ENCODE measurements around the gene KCNG2. TPM values are rescaled to one million over a fixed set of nuclear protein-coding genes. Genes with fewer than 3 reads are reported as not detected.

The KCNG2 gene
- total and polyA plus RNA-seq, 2 experiments from 2014 or later = 0.13 to 0.52 TPM

DNA sequence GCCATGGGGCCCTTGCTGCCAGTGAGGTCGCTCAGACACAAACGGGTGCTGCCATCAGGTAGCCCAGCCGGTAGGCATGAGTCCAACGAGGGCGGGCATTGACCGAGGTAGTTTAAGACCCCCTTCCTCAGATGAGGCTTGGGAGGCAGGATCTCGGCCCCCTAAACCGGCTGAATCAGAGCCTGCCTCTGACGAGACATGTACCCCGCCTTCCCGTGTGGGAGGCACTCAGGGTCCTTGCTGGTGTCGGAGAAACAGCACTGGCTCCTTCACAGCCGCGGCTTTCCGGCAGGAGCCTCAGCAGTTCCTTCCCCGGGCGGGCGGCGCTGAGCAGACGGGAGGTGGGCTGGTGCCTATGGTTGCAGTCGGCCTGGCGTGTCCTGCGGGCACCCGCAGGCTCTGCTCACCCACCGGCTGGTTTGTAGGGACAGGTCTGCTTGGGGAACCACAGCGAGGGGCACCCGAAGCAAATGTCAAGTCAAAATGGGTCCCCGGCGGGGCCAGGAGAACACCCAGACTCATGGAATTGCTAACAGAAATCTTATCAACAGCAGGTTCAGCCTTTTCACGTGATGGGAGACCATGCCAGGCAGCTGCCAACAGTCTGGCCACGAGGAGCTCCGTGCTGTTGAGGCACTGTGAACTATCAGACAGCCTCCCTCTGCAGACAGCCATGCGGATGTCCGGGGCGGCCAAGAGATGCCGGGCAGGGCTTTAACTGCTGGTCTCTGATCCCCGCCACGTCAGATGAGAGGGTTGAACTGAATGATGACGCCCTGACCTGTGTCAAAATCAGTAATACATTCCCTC, 2.8 kb downstream of the KCNG2 start:
- Mint-ChIP-seq H3K27me3 (ENCODE audit: insufficient read depth, low read depth, poor library complexity) (peaks cover 36% of the 10 kb centered on the region), H3K36me3 (ENCODE audit: low read depth) (no peaks in the 10 kb centered on the region; the same call in 2 of the 3 replicates), H3K4me1 (peaks cover 10% of the 10 kb centered on the region), H3K4me3 (no peak overlapping the region), H3K27ac (no peak overlapping the region), H3K9me3 (no peaks in the 10 kb centered on the region)
- H3K27ac ChIP-seq (ENCODE audit: low read depth) = no peak overlapping the region
- no peak overlapping the region for H3K4me2 ChIP-seq
- DNase-seq (ENCODE audit: low spot score) (no peak), ATAC-seq (no peak)
- H3K36me3 ChIP-seq (ENCODE audit: insufficient read depth) = no peaks in the 10 kb centered on the region
- no peak overlapping the region for H2AFZ ChIP-seq
- no peaks in the 10 kb centered on the region for H3K9me2 ChIP-seq (ENCODE audit: insufficient read depth)
- TF ChIP-seq, protein P1, sequence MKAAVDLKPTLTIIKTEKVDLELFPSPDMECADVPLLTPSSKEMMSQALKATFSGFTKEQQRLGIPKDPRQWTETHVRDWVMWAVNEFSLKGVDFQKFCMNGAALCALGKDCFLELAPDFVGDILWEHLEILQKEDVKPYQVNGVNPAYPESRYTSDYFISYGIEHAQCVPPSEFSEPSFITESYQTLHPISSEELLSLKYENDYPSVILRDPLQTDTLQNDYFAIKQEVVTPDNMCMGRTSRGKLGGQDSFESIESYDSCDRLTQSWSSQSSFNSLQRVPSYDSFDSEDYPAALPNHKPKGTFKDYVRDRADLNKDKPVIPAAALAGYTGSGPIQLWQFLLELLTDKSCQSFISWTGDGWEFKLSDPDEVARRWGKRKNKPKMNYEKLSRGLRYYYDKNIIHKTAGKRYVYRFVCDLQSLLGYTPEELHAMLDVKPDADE (IDR thresholded peaks at IDR 0.05) = no peak
- TF ChIP-seq ZNF331 (CRISPR knock-in tag; IDR thresholded peaks at IDR 0.05; ENCODE audit: low read depth) (no peak), JUNB (IDR thresholded peaks at IDR 0.05; ENCODE audit: unreplicated experiment) (no peak), ZNF114 (CRISPR knock-in tag; IDR thresholded peaks at IDR 0.05) (no peak), STAT1 (IDR thresholded peaks at IDR 0.05; ENCODE audit: unreplicated experiment) (no peak), EZH2 (IDR thresholded peaks at IDR 0.05; ENCODE audit: low read depth, unreplicated experiment) (no peak), EZH2phosphoT487 (IDR thresholded peaks at IDR 0.05; ENCODE audit: unreplicated experiment) (no peak), NANOG (IDR thresholded peaks at IDR 0.05; ENCODE audit: borderline replicate concordance) (no peak), POLR2AphosphoS5 (IDR thresholded peaks at IDR 0.05; ENCODE audit: low read depth) (no peak), CREB1 (CRISPR knock-in tag; IDR thresholded peaks at IDR 0.05; ENCODE audit: low read depth) (no peak)
- TF ChIP-seq, protein P2, sequence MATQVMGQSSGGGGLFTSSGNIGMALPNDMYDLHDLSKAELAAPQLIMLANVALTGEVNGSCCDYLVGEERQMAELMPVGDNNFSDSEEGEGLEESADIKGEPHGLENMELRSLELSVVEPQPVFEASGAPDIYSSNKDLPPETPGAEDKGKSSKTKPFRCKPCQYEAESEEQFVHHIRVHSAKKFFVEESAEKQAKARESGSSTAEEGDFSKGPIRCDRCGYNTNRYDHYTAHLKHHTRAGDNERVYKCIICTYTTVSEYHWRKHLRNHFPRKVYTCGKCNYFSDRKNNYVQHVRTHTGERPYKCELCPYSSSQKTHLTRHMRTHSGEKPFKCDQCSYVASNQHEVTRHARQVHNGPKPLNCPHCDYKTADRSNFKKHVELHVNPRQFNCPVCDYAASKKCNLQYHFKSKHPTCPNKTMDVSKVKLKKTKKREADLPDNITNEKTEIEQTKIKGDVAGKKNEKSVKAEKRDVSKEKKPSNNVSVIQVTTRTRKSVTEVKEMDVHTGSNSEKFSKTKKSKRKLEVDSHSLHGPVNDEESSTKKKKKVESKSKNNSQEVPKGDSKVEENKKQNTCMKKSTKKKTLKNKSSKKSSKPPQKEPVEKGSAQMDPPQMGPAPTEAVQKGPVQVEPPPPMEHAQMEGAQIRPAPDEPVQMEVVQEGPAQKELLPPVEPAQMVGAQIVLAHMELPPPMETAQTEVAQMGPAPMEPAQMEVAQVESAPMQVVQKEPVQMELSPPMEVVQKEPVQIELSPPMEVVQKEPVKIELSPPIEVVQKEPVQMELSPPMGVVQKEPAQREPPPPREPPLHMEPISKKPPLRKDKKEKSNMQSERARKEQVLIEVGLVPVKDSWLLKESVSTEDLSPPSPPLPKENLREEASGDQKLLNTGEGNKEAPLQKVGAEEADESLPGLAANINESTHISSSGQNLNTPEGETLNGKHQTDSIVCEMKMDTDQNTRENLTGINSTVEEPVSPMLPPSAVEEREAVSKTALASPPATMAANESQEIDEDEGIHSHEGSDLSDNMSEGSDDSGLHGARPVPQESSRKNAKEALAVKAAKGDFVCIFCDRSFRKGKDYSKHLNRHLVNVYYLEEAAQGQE (IDR thresholded peaks at IDR 0.05; ENCODE audit: unreplicated experiment) = no peak
- TF ChIP-seq, protein P3, sequence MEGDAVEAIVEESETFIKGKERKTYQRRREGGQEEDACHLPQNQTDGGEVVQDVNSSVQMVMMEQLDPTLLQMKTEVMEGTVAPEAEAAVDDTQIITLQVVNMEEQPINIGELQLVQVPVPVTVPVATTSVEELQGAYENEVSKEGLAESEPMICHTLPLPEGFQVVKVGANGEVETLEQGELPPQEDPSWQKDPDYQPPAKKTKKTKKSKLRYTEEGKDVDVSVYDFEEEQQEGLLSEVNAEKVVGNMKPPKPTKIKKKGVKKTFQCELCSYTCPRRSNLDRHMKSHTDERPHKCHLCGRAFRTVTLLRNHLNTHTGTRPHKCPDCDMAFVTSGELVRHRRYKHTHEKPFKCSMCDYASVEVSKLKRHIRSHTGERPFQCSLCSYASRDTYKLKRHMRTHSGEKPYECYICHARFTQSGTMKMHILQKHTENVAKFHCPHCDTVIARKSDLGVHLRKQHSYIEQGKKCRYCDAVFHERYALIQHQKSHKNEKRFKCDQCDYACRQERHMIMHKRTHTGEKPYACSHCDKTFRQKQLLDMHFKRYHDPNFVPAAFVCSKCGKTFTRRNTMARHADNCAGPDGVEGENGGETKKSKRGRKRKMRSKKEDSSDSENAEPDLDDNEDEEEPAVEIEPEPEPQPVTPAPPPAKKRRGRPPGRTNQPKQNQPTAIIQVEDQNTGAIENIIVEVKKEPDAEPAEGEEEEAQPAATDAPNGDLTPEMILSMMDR (conservative IDR thresholded peaks at IDR 0.05; ENCODE audit: low read depth in 2 of 2) = no peak
- TF ChIP-seq, protein P4, sequence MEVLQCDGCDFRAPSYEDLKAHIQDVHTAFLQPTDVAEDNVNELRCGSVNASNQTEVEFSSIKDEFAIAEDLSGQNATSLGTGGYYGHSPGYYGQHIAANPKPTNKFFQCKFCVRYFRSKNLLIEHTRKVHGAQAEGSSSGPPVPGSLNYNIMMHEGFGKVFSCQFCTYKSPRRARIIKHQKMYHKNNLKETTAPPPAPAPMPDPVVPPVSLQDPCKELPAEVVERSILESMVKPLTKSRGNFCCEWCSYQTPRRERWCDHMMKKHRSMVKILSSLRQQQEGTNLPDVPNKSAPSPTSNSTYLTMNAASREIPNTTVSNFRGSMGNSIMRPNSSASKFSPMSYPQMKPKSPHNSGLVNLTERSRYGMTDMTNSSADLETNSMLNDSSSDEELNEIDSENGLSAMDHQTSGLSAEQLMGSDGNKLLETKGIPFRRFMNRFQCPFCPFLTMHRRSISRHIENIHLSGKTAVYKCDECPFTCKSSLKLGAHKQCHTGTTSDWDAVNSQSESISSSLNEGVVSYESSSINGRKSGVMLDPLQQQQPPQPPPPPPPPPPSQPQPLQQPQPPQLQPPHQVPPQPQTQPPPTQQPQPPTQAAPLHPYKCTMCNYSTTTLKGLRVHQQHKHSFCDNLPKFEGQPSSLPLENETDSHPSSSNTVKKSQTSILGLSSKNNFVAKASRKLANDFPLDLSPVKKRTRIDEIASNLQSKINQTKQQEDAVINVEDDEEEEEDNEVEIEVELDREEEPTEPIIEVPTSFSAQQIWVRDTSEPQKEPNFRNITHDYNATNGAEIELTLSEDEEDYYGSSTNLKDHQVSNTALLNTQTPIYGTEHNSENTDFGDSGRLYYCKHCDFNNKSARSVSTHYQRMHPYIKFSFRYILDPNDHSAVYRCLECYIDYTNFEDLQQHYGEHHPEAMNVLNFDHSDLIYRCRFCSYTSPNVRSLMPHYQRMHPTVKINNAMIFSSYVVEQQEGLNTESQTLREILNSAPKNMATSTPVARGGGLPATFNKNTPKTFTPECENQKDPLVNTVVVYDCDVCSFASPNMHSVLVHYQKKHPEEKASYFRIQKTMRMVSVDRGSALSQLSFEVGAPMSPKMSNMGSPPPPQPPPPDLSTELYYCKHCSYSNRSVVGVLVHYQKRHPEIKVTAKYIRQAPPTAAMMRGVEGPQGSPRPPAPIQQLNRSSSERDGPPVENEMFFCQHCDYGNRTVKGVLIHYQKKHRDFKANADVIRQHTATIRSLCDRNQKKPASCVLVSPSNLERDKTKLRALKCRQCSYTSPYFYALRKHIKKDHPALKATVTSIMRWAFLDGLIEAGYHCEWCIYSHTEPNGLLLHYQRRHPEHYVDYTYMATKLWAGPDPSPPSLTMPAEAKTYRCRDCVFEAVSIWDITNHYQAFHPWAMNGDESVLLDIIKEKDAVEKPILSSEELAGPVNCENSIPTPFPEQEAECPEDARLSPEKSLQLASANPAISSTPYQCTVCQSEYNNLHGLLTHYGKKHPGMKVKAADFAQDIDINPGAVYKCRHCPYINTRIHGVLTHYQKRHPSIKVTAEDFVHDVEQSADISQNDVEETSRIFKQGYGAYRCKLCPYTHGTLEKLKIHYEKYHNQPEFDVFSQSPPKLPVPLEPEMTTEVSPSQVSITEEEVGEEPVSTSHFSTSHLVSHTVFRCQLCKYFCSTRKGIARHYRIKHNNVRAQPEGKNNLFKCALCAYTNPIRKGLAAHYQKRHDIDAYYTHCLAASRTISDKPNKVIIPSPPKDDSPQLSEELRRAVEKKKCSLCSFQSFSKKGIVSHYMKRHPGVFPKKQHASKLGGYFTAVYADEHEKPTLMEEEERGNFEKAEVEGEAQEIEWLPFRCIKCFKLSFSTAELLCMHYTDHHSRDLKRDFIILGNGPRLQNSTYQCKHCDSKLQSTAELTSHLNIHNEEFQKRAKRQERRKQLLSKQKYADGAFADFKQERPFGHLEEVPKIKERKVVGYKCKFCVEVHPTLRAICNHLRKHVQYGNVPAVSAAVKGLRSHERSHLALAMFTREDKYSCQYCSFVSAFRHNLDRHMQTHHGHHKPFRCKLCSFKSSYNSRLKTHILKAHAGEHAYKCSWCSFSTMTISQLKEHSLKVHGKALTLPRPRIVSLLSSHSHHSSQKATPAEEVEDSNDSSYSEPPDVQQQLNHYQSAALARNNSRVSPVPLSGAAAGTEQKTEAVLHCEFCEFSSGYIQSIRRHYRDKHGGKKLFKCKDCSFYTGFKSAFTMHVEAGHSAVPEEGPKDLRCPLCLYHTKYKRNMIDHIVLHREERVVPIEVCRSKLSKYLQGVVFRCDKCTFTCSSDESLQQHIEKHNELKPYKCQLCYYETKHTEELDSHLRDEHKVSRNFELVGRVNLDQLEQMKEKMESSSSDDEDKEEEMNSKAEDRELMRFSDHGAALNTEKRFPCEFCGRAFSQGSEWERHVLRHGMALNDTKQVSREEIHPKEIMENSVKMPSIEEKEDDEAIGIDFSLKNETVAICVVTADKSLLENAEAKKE (CRISPR knock-in tag; IDR thresholded peaks at IDR 0.05) = no peak
- no peaks in the 10 kb centered on the region for H3F3A ChIP-seq (replicated peaks; ENCODE audit: low read depth)
- H3K27me3 ChIP-seq (ENCODE audit: insufficient read depth) = peaks cover 45% of the 10 kb centered on the region
- peaks cover 10% of the 10 kb centered on the region; the same call in 1 of the 2 replicates for H3K4me1 ChIP-seq (ENCODE audit: insufficient read depth)
- H4K20me1 ChIP-seq (replicated peaks; ENCODE audit: insufficient read depth) = 0 out of 2 replicates have a peak, but pooled peaks cover 3% of the 10 kb centered on the region
- no peak overlapping the region for H3K4me3 ChIP-seq
- H3K79me2 ChIP-seq (replicated peaks; ENCODE audit: insufficient read depth) = no peaks in the 10 kb centered on the region

Measured in GM23338 (cell line).